GM18870 (cell line): ENCODE measurements around the gene KLF6.

Experiments used
- ATAC-seq: cut with Tn5 transposase; IDR thresholded peaks from one replicate; pipeline ENCODE4 v1.9.1; 2021; ENCODE audit warnings: moderate library complexity; ENCODE audit not compliant: unreplicated experiment

The KLF6 gene

GRCh38 chr10:3790272-3790671 is 5.3 kb upstream of the KLF6 start:
- no peak for ATAC-seq

- no peak for ATAC-seq
Measured at GRCh38 chr10:3789621-3790020, 4.6 kb upstream of the KLF6 start.

DNA sequence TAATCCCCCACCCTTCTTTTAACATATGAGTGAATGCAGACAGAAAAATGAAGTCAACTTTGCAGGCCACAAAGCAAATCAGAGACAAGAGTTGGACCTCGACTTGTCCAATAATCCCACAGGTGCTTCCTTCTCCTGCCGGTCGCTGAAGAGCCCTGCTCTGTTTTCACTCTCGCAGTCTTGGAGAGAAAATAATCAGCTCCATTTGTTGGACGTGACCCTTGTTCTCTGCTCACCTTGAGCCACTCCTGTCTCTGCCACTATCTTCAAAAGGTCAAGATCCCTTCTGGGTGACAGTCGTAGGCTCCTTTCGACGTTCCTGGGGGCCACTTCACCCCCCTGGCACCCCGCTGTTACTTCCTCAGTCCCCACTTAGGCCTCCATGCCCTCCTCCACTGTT is 2.8 kb upstream of the KLF6 start:
- ATAC-seq = no peak

- no peak for ATAC-seq
Measured at GRCh38 chr10:3787016-3787400, 2.0 kb upstream of the KLF6 start.

DNA sequence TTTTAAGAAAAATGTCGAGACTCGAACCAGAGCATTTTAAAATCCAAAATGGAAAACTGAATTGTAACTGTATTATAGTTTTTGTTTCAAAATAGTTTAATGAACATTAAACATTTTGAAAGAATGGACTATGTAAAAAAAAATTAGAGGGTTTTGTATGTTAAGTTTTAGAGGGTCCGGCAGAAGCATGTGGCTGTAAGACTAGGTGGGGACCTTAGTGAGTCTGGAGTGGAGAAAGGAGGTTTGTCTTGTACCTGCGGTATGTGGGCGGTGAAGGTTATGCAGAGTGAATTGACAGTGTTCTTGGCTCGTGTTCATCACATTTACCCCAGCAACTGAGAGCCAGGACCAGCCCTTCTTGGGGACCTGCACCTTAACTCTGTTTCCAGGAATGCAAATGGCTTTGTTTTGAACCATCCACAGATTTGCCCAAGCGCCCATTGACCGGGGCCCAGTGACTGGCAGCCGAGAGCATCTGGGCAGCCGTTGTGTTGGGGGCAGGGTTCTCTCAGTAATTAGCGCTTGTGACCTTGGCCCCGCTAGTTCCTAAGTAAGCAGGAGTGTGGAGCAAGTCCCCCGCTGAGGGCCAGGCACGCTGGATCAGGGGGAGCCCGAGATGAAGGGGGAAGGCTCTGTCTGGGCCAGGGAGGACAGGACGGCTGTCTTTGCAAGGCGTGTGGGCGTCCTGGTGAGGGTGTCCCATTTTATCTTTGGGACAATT is 1.4 kb upstream of the KLF6 start:
- no peak for ATAC-seq

- ATAC-seq = no peak
Measured at GRCh38 chr10:3785851-3786271, 852 bp upstream of the KLF6 start.

GRCh38 chr10:3785251-3785850 is 342 bp upstream of the KLF6 start:
- ATAC-seq = peak; percentile 60

GRCh38 chr10:3783682-3784432 is 1.2 kb downstream of the KLF6 start:
- no peak for ATAC-seq

DNA sequence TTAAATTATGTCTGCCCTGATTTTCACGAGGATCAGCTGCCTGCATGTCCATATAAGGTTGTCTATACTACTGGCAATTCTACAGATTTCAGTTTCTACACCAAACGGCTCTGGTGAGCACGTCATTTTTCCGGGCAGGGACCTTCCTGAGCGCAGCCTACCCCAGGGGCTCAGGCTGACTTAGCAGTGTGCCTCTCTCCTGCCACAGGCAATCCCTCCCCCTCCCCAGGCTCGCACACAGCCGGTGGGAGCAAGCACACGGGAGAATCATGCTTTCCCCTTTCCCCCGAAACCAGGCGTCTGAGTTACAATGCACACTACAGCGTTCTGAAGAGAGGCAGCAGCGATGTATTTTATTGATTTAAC is 1.7 kb downstream of the KLF6 start:
- peak; percentile 34 for ATAC-seq

DNA sequence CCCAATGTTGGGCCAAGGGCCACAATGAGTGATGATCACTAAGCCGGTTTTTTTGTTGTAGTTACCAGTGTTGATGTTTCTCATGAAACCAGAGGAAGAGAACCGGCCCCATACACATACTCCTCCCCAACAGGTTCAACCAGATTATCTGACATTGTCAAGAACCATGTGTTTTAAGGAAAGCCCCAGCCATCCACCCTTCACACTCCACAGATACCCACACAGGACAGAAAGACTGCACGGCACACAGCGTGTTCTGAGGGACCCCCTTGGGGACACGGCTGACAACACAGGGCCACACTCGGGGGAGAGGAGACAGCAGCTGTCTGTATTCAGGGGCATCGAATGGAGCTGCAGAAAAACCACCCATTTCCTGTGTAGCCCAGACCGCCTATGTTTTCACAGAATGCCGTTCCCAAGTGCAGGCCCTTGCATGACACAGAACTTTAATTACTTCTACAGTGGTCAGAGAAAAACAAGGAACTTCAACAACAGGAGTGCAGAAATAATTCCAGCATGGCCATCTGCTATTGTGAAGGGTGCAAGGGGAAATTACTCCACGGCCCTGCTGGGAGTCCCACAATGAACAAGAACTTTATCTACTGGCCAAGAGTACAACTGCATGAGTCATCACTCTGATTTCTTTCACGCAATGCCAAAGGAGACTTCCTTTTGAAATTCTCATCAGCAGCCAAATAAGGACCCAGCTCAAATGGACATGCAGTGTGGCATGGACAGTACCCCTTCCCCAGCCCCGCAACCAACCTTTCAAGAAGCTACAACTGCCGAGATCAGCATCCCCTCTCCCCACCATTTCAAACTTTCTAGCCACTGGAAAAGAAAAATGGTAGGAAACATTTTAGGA is 2.3 kb downstream of the KLF6 start:
- peak; percentile 19 for ATAC-seq

- no peak for ATAC-seq
Measured at GRCh38 chr10:3782146-3782450, 2.9 kb downstream of the KLF6 start.

- no peak for ATAC-seq
Measured at GRCh38 chr10:3781468-3782145, 3.4 kb downstream of the KLF6 start.

GRCh38 chr10:3780771-3781467 is 4.1 kb downstream of the KLF6 start:
- no peak for ATAC-seq

DNA sequence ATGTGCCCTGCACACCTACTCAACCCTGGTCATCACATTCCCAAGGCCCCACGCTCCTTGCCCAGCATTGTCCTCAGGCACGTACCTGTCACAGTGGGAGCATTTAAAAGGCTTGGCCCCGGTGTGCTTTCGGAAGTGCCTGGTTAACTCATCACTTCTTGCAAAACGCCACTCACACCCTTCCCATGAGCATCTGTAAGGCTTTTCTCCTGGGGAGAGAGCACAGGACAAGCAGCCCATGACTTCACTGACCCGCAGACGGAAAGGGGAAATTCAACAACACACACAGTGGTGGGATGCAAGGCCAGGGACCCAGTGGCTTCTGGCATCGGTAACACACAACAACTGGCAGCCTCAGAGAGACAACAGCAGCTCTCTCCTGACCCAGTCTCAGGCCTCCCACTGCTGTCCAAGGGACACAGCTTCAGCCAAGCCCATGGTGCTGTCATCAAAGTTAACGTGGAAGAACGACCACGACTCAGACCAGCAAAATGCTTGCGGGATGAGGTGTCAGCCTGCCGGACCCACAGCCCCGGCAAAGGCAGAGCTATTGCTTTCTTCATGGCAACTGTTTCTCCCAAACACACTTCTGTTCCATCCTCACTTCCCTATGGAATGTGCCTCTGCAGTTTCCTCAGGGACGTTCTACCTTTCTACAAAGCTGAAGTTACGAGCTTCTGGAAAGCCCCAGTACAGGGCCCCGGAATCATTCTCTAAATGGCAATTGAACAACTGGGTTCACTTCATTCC is 4.8 kb downstream of the KLF6 start:
- no peak for ATAC-seq

DNA sequence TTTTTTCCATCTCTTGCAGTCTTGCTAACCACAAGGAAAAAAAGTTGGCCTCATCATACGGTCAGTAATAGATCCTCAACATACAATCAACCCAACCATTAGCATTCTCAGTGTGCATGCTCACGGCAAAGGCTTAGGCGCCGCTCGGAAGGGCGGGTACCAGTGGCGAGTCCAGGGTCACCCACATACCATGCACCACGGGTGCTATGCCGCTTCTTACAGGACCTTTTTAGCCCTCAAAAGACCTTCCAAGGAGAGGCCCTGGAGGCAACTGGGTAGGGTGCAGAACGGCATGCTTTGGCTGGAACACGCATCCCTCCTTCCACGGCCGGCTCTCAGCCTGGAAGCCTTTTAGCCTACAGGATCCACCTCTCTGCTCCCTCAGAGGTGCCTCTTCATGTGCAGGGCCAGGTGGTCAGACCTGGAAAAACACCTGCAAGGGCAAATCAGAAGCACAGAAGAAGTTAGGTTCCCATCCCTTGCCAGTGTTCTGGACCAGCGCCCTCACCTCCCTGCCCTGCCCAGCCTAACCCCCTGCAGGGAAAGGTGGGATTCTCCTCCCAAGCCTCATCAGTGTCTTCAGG is 5.8 kb downstream of the KLF6 start:
- ATAC-seq = no peak

- ATAC-seq = no peak
Measured at GRCh38 chr10:3778692-3779157, 6.3 kb downstream of the KLF6 start.

DNA sequence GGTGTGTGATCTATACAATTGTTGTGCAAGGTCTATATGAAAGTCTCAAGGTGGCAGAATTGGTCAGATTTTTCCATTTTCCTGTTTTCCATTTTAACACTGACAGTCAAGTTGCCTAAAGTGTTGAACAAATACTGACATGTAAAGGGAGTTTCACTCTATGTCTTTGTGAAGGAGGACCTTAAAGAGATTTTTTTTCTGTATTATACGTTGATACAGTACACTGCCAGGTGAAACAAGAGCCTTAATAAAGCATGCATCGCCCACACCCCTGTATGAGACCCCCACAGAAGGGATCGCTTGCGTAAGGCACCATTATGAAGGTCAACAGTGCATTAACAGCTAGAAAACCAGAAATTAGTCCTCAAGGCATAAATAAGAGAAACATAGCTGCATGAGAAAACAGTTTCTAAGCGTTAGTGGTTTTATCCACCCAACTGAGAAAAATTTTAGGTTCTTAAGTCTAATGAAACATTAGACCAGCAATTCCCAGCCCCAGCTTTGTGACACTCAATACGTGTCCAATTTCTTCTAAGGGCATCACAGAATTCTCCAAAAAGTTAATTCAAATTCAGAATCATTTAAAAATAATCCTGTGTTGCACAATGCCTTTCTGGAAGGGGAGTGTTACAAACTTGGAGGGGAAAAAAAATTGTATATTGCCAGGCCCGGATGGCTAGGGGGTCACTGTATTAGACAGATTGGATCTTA is 6.9 kb downstream of the KLF6 start:
- ATAC-seq = no peak

DNA sequence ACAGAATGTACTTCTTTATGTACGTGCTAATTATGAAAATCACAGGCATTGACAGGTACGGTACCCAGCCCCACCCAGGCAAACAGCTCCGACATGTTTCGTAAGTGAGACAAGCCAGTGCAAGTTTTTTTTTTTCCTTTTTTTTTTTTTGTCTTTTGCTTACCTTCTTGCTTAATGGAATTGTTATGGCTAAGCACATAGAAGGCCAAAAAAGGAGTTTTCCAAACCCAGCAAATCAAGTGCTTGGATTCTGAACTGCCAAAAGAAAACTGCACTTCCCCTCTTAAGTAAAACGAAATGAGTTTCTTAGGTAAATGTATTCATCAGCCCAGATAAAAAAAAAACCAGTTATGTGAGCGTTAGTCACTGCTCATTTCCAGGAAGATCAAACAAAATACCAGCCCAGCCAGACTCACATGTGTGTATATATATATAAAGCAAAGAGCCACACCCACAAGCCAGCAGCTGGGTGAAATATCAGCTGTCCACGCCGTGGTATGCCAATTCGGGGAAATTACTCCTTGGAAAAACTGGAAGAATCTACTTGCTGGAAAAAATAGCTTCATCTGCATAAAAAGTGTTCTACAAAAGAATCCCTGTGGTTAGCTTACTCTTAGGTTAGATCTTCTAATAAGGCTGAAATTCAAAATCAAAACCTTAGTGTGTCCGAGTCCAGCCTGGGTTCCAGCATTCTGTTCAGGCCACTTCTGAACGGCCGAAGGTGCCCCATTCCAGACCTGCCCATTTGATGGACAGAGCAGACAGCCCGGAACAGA is 8.0 kb downstream of the KLF6 start:
- ATAC-seq = no peak
